CD4-positive, alpha-beta T cell (primary cell): Measurements from ENCODE around the gene RNF220. TPM values are rescaled to one million over a fixed set of nuclear protein-coding genes. Genes with fewer than 3 reads are reported as not detected.

ENCODE experiments used
- ATAC-seq: fragments of 200-7000 bp; cut with Tn5 transposase; one replicate; pipeline ENCODE4 v1.10.0; 2022; ENCODE audit warnings: mild to moderate bottlenecking; ENCODE audit not compliant: poor library complexity
- CTCF ChIA-PET: fragments of 350-600 bp; sonication (Branson Sonifier 250); formaldehyde crosslinking; loops from one replicate; lab custom pipeline; 2021; ENCODE audit warnings: antibody characterized with exemption, inconsistent platforms; lab: Charles Lee
- POLR2A ChIA-PET: fragments of 350-600 bp; sonication (Branson Sonifier 250); formaldehyde crosslinking; loops from one replicate; lab custom pipeline; 2021; ENCODE audit warnings: antibody characterized with exemption, inconsistent platforms; lab: Charles Lee
- DNase-seq, 14 experiments: peaks; one replicate each; pipeline ENCODE4 v3.0.0-alpha.2; 2013 to 2020; ENCODE audit warnings: mixed read lengths in 2 of 14
- H3K27ac ChIP-seq, 2 donors: one replicate each; pipeline versions ENCODE4 v1.5.1 to v1.7.0; 2013; ENCODE audit warnings: low read length in 2 of 2, low read depth in 1 of 2, mild to moderate bottlenecking in 1 of 2
- H3K27me3 ChIP-seq, 2 experiments: 1 replicate in 1 of 2; 2 replicates in 1 of 2; pipeline versions ENCODE4 v1.6.1 to v1.7.0; 2013; ENCODE audit warnings: low read length in 2 of 2, control low read depth in 1 of 2, mild to moderate bottlenecking in 1 of 2, moderate library complexity in 1 of 2; ENCODE audit not compliant: insufficient read depth in 2 of 2, control insufficient read depth in 1 of 2
- H3K36me3 ChIP-seq: one replicate; pipeline ENCODE4 v1.6.1; 2013; ENCODE audit warnings: low read length, control low read depth; ENCODE audit not compliant: insufficient read depth
- H3K4me1 ChIP-seq: one replicate; pipeline ENCODE4 v1.6.1; 2013; ENCODE audit warnings: low read length, control low read depth; ENCODE audit not compliant: insufficient read depth
- H3K4me3 ChIP-seq: one replicate; pipeline ENCODE4 v1.5.1; 2013; ENCODE audit warnings: mild to moderate bottlenecking, low read length, moderate library complexity
- H3K9me3 ChIP-seq, 2 experiments: 1 replicate in 1 of 2; 2 replicates in 1 of 2; pipeline versions ENCODE4 v1.6.1 to v1.7.0; 2013; ENCODE audit warnings: low read length in 2 of 2, mild to moderate bottlenecking in 2 of 2, control low read depth in 1 of 2, moderate library complexity in 1 of 2; ENCODE audit not compliant: control insufficient read depth in 1 of 2, insufficient read depth in 1 of 2
- H3K27ac Mint-ChIP-seq: one replicate; pipeline ENCODE4 v1.8.0; 2020; ENCODE audit warnings: mixed read lengths
- H3K27me3 Mint-ChIP-seq: one replicate; pipeline ENCODE4 v1.8.0; 2021; ENCODE audit warnings: mixed read lengths
- H3K36me3 Mint-ChIP-seq: one replicate; pipeline ENCODE4 v1.8.0; 2021; ENCODE audit warnings: low read depth, mixed read lengths
- H3K4me1 Mint-ChIP-seq: one replicate; pipeline ENCODE4 v1.8.0; 2021; ENCODE audit warnings: low read depth, mixed read lengths
- H3K4me3 Mint-ChIP-seq: one replicate; pipeline ENCODE4 v1.8.0; 2020; ENCODE audit warnings: mild to moderate bottlenecking, mixed read lengths
- H3K9me3 Mint-ChIP-seq: one replicate; pipeline ENCODE4 v1.8.0; 2020; ENCODE audit warnings: mixed read lengths
- intact Hi-C, 2 experiments: fragments of 100-400 bp; cut with DNase I in 1 of 2; cut with micrococcal nuclease in 1 of 2; formaldehyde crosslinking; loops; one replicate each; pipeline versions ENCODE4 v1.15.1 to v1.9.0; 2023 to 2025; cut with DNase I, micrococcal nuclease
- total RNA-seq, 174 experiments: library from RNA in 2 of 174; stranded (reverse) in 2 of 174; gene quantifications; one replicate each; pipeline ENCODE4 v1.2.3 and lab custom pipeline; 2021 to 2026
- TF ChIP-seq, protein P1 (sequence below): fragments of 200-600 bp; IDR thresholded peaks from one replicate; pipeline ENCODE4 v1.8.0; 2022; ENCODE audit warnings: antibody characterized with exemption, mild to moderate bottlenecking

The RNF220 gene
- total RNA-seq, 2 experiments from 2014 or later = 76.0 to 77.9 TPM

DNA sequence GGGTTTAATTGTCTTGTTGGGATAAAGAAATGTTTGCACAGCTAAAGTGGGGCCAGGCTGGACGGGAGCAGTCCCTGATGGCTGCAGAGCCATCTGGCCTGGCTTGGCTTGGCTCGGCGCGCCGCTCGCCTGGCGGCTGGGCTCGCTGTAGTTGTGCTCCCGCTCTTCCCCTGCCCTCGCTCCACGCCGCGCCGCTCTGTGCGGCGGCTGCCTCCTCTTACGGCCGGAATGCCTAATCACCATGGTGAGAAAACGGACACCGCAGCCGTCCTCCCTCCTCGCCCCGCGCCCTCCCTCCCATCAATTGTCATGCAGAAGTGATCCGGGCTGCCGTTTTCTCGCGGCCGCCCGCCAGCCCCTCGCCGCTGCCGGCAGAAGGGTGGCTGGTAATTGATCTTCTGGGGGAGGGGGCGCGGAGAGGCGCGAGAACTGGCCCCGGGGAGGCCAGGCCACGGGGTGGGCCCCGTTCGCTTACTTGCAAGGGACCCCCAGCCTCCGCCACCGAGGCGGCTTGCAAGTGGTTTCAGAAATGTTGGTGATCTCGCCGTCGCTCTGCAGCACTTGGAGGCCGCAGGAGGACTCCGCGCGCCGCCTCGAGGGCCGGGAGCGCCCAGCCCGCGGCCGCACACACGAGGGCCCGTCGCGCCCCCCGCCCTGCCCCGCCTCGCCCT lies 12.4 kb downstream of the RNF220 start:
- peaks cover 56 to 78% of the 10 kb centered on the region in 2 experiments for H3K27me3 ChIP-seq
- DNase-seq = peak in 2 of 14 experiments; percentile 38 to 43
- POLR2A ChIA-PET = no interaction called here
- Mint-ChIP-seq H3K36me3 (no peaks in the 10 kb centered on the region), H3K27me3 (peaks cover 41% of the 10 kb centered on the region), H3K4me1 (no peaks in the 10 kb centered on the region), H3K9me3 (no peaks in the 10 kb centered on the region), H3K4me3 (peak overlapping the region; percentile 13), H3K27ac (no peak overlapping the region)
- peak; percentile 44 for ATAC-seq
- TF ChIP-seq, protein P1, sequence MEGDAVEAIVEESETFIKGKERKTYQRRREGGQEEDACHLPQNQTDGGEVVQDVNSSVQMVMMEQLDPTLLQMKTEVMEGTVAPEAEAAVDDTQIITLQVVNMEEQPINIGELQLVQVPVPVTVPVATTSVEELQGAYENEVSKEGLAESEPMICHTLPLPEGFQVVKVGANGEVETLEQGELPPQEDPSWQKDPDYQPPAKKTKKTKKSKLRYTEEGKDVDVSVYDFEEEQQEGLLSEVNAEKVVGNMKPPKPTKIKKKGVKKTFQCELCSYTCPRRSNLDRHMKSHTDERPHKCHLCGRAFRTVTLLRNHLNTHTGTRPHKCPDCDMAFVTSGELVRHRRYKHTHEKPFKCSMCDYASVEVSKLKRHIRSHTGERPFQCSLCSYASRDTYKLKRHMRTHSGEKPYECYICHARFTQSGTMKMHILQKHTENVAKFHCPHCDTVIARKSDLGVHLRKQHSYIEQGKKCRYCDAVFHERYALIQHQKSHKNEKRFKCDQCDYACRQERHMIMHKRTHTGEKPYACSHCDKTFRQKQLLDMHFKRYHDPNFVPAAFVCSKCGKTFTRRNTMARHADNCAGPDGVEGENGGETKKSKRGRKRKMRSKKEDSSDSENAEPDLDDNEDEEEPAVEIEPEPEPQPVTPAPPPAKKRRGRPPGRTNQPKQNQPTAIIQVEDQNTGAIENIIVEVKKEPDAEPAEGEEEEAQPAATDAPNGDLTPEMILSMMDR = no peak
- peaks cover 13% of the 10 kb centered on the region for H3K4me1 ChIP-seq
- H3K27ac ChIP-seq = no peak overlapping the region
- intact Hi-C loops = no loop called here
- CTCF ChIA-PET = no interaction called here
- peaks cover 0 to 13% of the 10 kb centered on the region in 2 experiments for H3K9me3 ChIP-seq
- no peaks in the 10 kb centered on the region for H3K36me3 ChIP-seq
- peak overlapping the region; percentile 31 for H3K4me3 ChIP-seq

DNA sequence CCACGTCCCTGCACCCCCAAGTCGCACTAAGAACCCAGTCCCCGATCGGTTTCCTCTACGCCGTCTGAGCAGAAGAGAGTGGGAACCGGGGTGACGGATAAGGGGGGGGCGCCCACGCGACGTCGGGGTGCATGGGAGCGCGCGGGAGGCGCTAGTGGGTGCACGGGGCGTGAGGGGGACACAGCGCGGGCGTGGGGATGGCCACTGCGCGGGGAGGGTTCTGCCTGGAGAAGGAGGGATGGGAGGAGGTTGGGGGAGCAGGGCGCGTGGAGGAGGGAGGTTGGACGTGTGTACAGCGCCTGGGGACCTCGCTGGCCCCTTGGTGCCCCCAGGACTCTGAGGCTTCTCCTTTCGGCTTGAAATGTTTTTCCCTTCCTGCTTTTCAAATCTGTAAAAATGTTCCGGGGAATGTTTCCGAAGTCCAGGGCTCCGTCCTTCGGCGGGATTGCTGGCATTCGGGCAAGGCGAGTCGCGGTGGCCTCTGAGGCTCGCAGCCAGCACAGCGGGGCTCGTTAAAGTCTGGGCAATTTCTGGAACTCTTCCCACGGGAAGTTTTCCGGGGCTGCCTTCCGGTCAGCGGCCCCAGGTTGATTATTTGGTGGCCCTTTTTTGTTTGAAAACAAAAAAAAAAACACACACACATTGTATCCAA lies 13.1 kb downstream of the RNF220 start:
- TF ChIP-seq, protein P1 = no peak
- peak; percentile 44 for ATAC-seq
- H3K36me3 Mint-ChIP-seq = no peaks in the 10 kb centered on the region
- no peaks in the 10 kb centered on the region for H3K36me3 ChIP-seq
- intact Hi-C loops = no loop called here
- peaks cover 0 to 13% of the 10 kb centered on the region in 2 experiments for H3K9me3 ChIP-seq
- peaks cover 13% of the 10 kb centered on the region for H3K4me1 ChIP-seq
- H3K4me3 Mint-ChIP-seq = no peak overlapping the region
- H3K9me3 Mint-ChIP-seq = no peaks in the 10 kb centered on the region
- no peak overlapping the region for H3K27ac Mint-ChIP-seq
- no peak overlapping the region for H3K27ac ChIP-seq
- ChIA-PET POLR2A (no interaction called here), CTCF (no interaction called here)
- no peak overlapping the region for H3K4me3 ChIP-seq
- peaks cover 56 to 71% of the 10 kb centered on the region in 2 experiments for H3K27me3 ChIP-seq
- DNase-seq = no peak
- H3K27me3 Mint-ChIP-seq = peaks cover 46% of the 10 kb centered on the region
- H3K4me1 Mint-ChIP-seq = no peaks in the 10 kb centered on the region

DNA sequence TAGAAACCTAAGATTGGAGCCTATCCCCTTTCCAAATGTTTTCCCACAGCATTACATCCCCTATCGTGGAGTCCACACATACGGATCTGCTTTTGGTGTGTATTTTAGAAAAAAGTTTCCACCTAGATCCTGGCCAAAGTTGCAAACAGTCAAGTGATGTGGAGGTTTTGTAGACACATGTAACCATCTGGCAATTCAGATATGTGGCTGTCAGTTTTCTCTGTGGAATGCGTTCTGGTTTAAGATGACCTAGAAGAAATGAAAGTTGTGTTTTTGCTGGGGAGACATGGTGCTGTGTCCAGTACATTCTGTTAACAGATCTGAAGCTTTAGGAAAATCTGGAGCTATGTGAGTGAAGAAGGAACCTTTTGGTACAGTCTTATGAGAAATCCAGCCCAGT lies 14.8 kb downstream of the RNF220 start:
- intact Hi-C loops = no loop called here
- H3K4me3 ChIP-seq = no peak overlapping the region
- peaks cover 56% of the 10 kb centered on the region for H3K27me3 Mint-ChIP-seq
- H3K4me3 Mint-ChIP-seq = no peak overlapping the region
- no peak overlapping the region for H3K27ac ChIP-seq
- no peaks in the 10 kb centered on the region for H3K36me3 Mint-ChIP-seq
- H3K27me3 ChIP-seq = peaks cover 47 to 61% of the 10 kb centered on the region in 2 experiments
- ATAC-seq = no peak
- DNase-seq = no peak
- H3K36me3 ChIP-seq = no peaks in the 10 kb centered on the region
- H3K4me1 ChIP-seq = peaks cover 20% of the 10 kb centered on the region
- peaks cover 0 to 13% of the 10 kb centered on the region in 2 experiments for H3K9me3 ChIP-seq
- H3K4me1 Mint-ChIP-seq = peaks cover 7% of the 10 kb centered on the region
- CTCF ChIA-PET = no interaction called here
- no peak overlapping the region for H3K27ac Mint-ChIP-seq
- no peaks in the 10 kb centered on the region for H3K9me3 Mint-ChIP-seq
- POLR2A ChIA-PET = no interaction called here
- TF ChIP-seq, protein P1 = no peak
